ENCODE measurements around the gene TPM3.

DNA sequence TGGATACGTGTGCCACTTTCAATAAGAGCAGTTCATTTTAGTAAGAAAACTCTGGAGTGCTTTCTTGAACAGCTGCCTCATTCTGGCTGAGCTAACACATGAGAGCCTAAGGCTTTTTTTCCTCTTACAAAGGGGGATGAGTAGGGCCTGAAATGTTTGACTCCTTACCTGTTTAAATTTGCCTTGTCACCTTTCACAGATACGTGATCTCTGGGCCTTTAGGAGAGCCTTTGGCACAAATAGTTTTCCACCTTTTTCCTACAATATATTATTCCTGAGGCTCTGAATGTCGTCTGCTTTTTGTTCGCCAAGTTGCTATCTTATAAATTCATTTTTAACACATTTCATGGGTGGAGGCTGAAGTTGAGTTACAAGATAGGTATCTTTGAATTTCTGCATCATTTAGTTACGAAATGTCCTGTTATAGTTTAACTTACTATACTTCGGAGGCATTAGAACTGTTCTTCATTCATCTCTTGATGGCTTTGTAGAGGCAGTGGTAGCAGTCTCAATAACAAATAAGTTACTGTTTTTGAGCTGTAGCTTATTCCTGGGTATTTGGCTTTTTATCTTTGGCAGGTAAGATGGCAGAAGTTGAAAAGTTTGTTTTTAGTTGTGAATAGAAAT, 46.1 kb upstream of the TPM3 start:
- no peak for TF ChIP-seq POLR2A (IDR thresholded peaks at IDR 0.05)
- TF ChIP-seq, protein P1, sequence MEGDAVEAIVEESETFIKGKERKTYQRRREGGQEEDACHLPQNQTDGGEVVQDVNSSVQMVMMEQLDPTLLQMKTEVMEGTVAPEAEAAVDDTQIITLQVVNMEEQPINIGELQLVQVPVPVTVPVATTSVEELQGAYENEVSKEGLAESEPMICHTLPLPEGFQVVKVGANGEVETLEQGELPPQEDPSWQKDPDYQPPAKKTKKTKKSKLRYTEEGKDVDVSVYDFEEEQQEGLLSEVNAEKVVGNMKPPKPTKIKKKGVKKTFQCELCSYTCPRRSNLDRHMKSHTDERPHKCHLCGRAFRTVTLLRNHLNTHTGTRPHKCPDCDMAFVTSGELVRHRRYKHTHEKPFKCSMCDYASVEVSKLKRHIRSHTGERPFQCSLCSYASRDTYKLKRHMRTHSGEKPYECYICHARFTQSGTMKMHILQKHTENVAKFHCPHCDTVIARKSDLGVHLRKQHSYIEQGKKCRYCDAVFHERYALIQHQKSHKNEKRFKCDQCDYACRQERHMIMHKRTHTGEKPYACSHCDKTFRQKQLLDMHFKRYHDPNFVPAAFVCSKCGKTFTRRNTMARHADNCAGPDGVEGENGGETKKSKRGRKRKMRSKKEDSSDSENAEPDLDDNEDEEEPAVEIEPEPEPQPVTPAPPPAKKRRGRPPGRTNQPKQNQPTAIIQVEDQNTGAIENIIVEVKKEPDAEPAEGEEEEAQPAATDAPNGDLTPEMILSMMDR (IDR thresholded peaks at IDR 0.05) = no peak
